ENCODE measurements around the gene PRMT7. TPM values are rescaled to one million over a fixed set of nuclear protein-coding genes. Genes with fewer than 3 reads are reported as not detected.

PRMT7 gene
- total RNA-seq, 1 experiment from 2014 or later: 59.3 TPM

DNA sequence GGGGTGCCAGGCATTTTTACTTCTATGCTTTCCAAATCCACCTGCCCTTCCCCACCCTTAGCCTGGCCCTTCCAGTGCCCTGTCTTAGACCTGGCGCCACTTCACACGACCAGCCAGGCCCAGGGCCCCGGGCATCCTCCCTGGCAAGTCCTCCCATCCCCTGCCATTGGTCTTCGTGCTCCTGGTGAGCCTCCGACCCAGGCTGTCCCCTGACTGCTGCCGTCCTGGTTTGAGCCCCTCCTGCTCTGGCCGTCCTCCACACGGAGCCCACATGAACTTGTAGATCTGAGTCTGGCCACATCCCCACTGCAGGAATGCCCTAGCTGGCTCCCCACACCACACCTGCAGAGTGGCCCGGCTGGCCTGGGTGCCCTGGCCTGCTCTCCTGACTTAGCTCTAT lies 44.0 kb downstream of the PRMT7 start (continued):
- TF ChIP-seq, protein P1, sequence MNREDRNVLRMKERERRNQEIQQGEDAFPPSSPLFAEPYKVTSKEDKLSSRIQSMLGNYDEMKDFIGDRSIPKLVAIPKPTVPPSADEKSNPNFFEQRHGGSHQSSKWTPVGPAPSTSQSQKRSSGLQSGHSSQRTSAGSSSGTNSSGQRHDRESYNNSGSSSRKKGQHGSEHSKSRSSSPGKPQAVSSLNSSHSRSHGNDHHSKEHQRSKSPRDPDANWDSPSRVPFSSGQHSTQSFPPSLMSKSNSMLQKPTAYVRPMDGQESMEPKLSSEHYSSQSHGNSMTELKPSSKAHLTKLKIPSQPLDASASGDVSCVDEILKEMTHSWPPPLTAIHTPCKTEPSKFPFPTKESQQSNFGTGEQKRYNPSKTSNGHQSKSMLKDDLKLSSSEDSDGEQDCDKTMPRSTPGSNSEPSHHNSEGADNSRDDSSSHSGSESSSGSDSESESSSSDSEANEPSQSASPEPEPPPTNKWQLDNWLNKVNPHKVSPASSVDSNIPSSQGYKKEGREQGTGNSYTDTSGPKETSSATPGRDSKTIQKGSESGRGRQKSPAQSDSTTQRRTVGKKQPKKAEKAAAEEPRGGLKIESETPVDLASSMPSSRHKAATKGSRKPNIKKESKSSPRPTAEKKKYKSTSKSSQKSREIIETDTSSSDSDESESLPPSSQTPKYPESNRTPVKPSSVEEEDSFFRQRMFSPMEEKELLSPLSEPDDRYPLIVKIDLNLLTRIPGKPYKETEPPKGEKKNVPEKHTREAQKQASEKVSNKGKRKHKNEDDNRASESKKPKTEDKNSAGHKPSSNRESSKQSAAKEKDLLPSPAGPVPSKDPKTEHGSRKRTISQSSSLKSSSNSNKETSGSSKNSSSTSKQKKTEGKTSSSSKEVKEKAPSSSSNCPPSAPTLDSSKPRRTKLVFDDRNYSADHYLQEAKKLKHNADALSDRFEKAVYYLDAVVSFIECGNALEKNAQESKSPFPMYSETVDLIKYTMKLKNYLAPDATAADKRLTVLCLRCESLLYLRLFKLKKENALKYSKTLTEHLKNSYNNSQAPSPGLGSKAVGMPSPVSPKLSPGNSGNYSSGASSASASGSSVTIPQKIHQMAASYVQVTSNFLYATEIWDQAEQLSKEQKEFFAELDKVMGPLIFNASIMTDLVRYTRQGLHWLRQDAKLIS (CRISPR knock-in tag; IDR thresholded peaks at IDR 0.05; ENCODE audit: borderline replicate concordance): no peak
- no peak for TF ChIP-seq ELF4 (CRISPR knock-in tag; IDR thresholded peaks at IDR 0.05; ENCODE audit: low read depth)
- TF ChIP-seq SMAD3 (CRISPR knock-in tag; IDR thresholded peaks at IDR 0.05; ENCODE audit: borderline replicate concordance): no peak
- TF ChIP-seq JAZF1 (CRISPR knock-in tag; IDR thresholded peaks at IDR 0.05): no peak

DNA sequence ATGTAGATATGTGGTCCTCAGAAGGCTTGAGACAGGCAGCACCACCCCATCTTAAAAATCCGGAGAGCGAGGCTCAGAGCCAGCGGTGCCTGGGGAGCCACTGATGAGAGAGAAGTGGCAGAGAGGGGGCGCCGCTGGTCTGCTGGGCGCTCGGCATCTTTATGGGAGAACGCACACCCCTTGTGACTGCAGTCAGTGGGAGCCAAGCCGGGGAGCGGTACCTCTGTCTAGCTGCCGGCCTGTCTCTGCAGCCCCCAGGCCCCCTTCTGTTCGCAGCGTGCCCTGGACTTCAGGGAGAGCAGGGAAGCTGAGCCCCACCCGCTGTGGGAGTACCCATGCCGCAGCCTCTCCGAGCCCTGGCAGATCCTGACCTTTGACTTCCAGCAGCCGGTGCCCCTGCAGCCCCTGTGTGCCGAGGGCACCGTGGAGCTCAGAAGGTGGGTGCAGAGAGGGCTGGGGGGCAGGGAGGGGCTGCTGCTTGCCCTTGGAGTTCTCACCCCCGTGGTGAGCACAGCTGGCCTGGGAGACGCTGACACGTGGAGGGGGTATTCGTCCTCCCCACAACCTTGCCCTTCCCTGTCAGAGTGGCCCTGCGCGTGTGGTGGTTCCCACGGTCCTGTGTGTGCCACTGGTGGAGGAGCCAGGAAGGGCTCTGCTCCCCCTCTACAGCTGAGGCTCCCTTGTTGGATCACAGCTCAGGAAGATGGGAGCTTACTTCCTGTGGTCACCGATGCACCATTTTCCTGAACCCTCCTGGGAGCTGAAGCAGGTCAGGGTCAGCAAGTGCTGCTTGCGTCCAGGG lies 44.8 kb downstream of the PRMT7 start:
- POLR2A ChIA-PET: no interaction called here
- peaks cover 4% of the 10 kb centered on the region for H3K36me3 Mint-ChIP-seq
- CTCF ChIA-PET: interaction anchor here (0.6 to 2.7 kb wide), 9 partner anchors 9 to 509 kb away, joined by 3 to 7 read pairs (median 4); partner anchors contain the start of gene SLC7A6

DNA sequence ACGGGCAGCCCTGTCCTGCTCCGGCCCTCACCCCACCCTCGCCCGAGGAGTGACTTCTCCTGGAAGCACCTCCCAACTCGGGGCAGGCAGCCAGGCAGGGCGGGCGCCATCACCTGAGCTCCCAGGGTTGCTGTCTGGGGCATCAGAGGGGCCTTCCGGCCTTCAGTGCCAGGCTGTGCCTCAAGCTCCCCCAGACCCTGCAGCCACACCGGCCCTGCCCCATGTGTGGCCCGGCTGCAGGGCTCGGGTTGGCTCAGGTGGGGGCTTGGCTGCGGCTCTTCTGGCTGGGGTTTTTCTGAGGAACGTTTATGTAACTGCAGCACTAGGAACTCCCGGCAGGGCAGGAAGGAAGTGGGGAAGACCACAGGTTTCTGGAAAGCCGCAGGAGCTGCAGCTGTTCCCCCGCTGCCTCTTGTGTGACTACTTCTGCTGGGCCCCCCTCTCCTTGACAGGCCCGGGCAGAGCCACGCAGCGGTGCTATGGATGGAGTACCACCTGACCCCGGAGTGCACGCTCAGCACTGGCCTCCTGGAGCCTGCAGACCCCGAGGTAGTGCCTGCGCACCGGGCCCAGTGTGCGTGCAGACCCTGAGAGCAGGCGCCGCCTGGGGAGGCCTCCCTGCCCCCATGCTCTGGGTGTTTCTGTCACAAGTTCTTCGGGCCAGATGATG lies 45.6 kb downstream of the PRMT7 start:
- Mint-ChIP-seq H3K4me1 (no peaks in the 10 kb centered on the region), H3K9me3 (no peaks in the 10 kb centered on the region), H3K27ac (no peak overlapping the region), H3K36me3 (peaks cover 3% of the 10 kb centered on the region), H3K4me3 (no peak overlapping the region), H3K27me3 (ENCODE audit: low read depth) (no peaks in the 10 kb centered on the region)
- CTCF ChIA-PET: interaction anchor here (1.1 to 2.7 kb wide), 8 partner anchors 8 to 95 kb away, joined by 3 to 7 read pairs (median 4); partner anchors contain the start of gene SLC7A6
- DNase-seq (ENCODE audit: low spot score): no peak
- no peak for ATAC-seq
- TF ChIP-seq, protein P2, sequence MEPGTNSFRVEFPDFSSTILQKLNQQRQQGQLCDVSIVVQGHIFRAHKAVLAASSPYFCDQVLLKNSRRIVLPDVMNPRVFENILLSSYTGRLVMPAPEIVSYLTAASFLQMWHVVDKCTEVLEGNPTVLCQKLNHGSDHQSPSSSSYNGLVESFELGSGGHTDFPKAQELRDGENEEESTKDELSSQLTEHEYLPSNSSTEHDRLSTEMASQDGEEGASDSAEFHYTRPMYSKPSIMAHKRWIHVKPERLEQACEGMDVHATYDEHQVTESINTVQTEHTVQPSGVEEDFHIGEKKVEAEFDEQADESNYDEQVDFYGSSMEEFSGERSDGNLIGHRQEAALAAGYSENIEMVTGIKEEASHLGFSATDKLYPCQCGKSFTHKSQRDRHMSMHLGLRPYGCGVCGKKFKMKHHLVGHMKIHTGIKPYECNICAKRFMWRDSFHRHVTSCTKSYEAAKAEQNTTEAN (CRISPR knock-in tag; IDR thresholded peaks at IDR 0.05): no peak
- TF ChIP-seq HMGA2 (CRISPR knock-in tag; IDR thresholded peaks at IDR 0.05): no peak
- POLR2A ChIA-PET: interaction anchor here (0.6 kb wide), 1 partner anchor 1223 kb away, joined by 3 read pairs; no protein-coding TSS in a partner anchor

More for the DNA sequence above, 44.8 kb downstream of the PRMT7 start:
- TF ChIP-seq CREM (CRISPR knock-in tag; IDR thresholded peaks at IDR 0.05) (no peak), FOXP1 (CRISPR knock-in tag; IDR thresholded peaks at IDR 0.05; ENCODE audit: borderline replicate concordance) (no peak), MXD4 (CRISPR knock-in tag; IDR thresholded peaks at IDR 0.05; ENCODE audit: borderline replicate concordance) (no peak), GABPB1 (CRISPR knock-in tag; IDR thresholded peaks at IDR 0.05) (no peak), NFE2L1 (CRISPR knock-in tag; IDR thresholded peaks at IDR 0.05) (no peak)
- TF ChIP-seq, protein P3, sequence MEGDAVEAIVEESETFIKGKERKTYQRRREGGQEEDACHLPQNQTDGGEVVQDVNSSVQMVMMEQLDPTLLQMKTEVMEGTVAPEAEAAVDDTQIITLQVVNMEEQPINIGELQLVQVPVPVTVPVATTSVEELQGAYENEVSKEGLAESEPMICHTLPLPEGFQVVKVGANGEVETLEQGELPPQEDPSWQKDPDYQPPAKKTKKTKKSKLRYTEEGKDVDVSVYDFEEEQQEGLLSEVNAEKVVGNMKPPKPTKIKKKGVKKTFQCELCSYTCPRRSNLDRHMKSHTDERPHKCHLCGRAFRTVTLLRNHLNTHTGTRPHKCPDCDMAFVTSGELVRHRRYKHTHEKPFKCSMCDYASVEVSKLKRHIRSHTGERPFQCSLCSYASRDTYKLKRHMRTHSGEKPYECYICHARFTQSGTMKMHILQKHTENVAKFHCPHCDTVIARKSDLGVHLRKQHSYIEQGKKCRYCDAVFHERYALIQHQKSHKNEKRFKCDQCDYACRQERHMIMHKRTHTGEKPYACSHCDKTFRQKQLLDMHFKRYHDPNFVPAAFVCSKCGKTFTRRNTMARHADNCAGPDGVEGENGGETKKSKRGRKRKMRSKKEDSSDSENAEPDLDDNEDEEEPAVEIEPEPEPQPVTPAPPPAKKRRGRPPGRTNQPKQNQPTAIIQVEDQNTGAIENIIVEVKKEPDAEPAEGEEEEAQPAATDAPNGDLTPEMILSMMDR (IDR thresholded peaks at IDR 0.05): 0 out of 2 replicates have a peak, but pooled peaks have one; percentile 23
- Mint-ChIP-seq H3K4me3 (no peak overlapping the region), H3K4me1 (no peaks in the 10 kb centered on the region), H3K27ac (no peak overlapping the region), H3K9me3 (no peaks in the 10 kb centered on the region), H3K27me3 (ENCODE audit: low read depth) (no peaks in the 10 kb centered on the region)
- ATAC-seq (peak; percentile 78), DNase-seq (ENCODE audit: low spot score) (peak; percentile 61)
